ENCODE data around the gene ADSS1. TPM values are rescaled to one million over a fixed set of nuclear protein-coding genes. Genes with fewer than 3 reads are reported as not detected.
"Not testable (repeated sequence)": the region's sequence is repeated elsewhere in the genome, so short reads cannot be mapped to it uniquely, and the experiment has no call there.

Gene ADSS1
- total and polyA plus RNA-seq, 2 experiments from 2014 or later = 3.8 to 7.6 TPM

- WGBS (ENCODE audit: low lambda C conversion rate, missing lambda C conversion rate) = 95% methylated on average over 17 of the region's 17 CpGs
- no peak overlapping the region for H3K4me3 ChIP-seq
- TF ChIP-seq EZH2 (IDR thresholded peaks at IDR 0.05; ENCODE audit: borderline replicate concordance) (no peak), EZH2phosphoT487 (IDR thresholded peaks at IDR 0.05; ENCODE audit: low read depth, severe bottlenecking, unreplicated experiment) (no peak), CTCF (IDR thresholded peaks at IDR 0.05; ENCODE audit: poor library complexity) (no peak)
- H3K4me1 ChIP-seq (ENCODE audit: insufficient read depth) = peaks cover 8% of the 10 kb centered on the region
- no peaks in the 10 kb centered on the region for H4K20me1 ChIP-seq (ENCODE audit: insufficient read depth, poor library complexity, severe bottlenecking)
- H3K36me3 ChIP-seq (replicated peaks; ENCODE audit: insufficient read depth, low read depth) = no peaks in the 10 kb centered on the region
- DNase-seq (ENCODE audit: low spot score) = no peak
- H3K4me2 ChIP-seq = no peak overlapping the region
- no peaks in the 10 kb centered on the region for H3K79me2 ChIP-seq
- H3K27ac ChIP-seq = no peak overlapping the region
- H3K9me3 ChIP-seq (ENCODE audit: low read depth) = no peaks in the 10 kb centered on the region
- H3K9me2 ChIP-seq (replicated peaks; ENCODE audit: insufficient read depth) = no peaks in the 10 kb centered on the region
- H3K27me3 ChIP-seq = no peaks in the 10 kb centered on the region
- no peak overlapping the region for H2AFZ ChIP-seq
These were observed 4.6 kb downstream of the ADSS1 start for GRCh38 chr14:104728631-104729030.

- not testable (repeated sequence) for H3K9me2 ChIP-seq (replicated peaks; ENCODE audit: insufficient read depth); H3K4me2 ChIP-seq; H3K4me3 ChIP-seq; H3K4me1 ChIP-seq (ENCODE audit: insufficient read depth); H3K36me3 ChIP-seq (replicated peaks; ENCODE audit: insufficient read depth, low read depth); H3K27ac ChIP-seq; H3K79me2 ChIP-seq; H3K27me3 ChIP-seq; H4K20me1 ChIP-seq (ENCODE audit: insufficient read depth, poor library complexity, severe bottlenecking); H2AFZ ChIP-seq; DNase-seq (ENCODE audit: low spot score); H3K9me3 ChIP-seq (ENCODE audit: low read depth)
- WGBS (ENCODE audit: low lambda C conversion rate, missing lambda C conversion rate) = 81% methylated on average over 11 of the region's 73 CpGs
These were observed 5.3 kb downstream of the ADSS1 start for GRCh38 chr14:104729176-104729834.

GRCh38 chr14:104729835-104730181 is 5.8 kb downstream of the ADSS1 start:
- Histone ChIP-seq H3K79me2 (no peaks in the 10 kb centered on the region), H3K4me2 (no peak overlapping the region), H3K9me3 (ENCODE audit: low read depth) (no peaks in the 10 kb centered on the region), H3K27ac (no peak overlapping the region), H3K4me3 (no peak overlapping the region), H3K27me3 (no peaks in the 10 kb centered on the region), H2AFZ (no peak overlapping the region), H3K9me2 (replicated peaks; ENCODE audit: insufficient read depth) (no peaks in the 10 kb centered on the region), H4K20me1 (ENCODE audit: insufficient read depth, poor library complexity, severe bottlenecking) (no peaks in the 10 kb centered on the region), H3K36me3 (replicated peaks; ENCODE audit: insufficient read depth, low read depth) (no peaks in the 10 kb centered on the region), H3K4me1 (ENCODE audit: insufficient read depth) (peaks cover 3% of the 10 kb centered on the region)
- no peak for TF ChIP-seq CTCF (IDR thresholded peaks at IDR 0.05; ENCODE audit: poor library complexity)
- no peak for TF ChIP-seq EZH2phosphoT487 (IDR thresholded peaks at IDR 0.05; ENCODE audit: low read depth, severe bottlenecking, unreplicated experiment)
- TF ChIP-seq EZH2 (IDR thresholded peaks at IDR 0.05; ENCODE audit: borderline replicate concordance) = no peak
- 92% methylated on average over 2 of the region's 16 CpGs for WGBS (ENCODE audit: low lambda C conversion rate, missing lambda C conversion rate)
- no peak for DNase-seq (ENCODE audit: low spot score)

GRCh38 chr14:104730487-104730886 is 6.5 kb downstream of the ADSS1 start:
- Histone ChIP-seq H3K9me3 (ENCODE audit: low read depth) (no peaks in the 10 kb centered on the region), H3K4me3 (no peak overlapping the region), H3K27ac (no peak overlapping the region), H3K36me3 (replicated peaks; ENCODE audit: insufficient read depth, low read depth) (no peaks in the 10 kb centered on the region), H3K4me1 (ENCODE audit: insufficient read depth) (peaks cover 2% of the 10 kb centered on the region), H2AFZ (no peak overlapping the region), H3K4me2 (no peak overlapping the region), H3K79me2 (no peaks in the 10 kb centered on the region), H3K9me2 (replicated peaks; ENCODE audit: insufficient read depth) (no peaks in the 10 kb centered on the region), H4K20me1 (ENCODE audit: insufficient read depth, poor library complexity, severe bottlenecking) (no peaks in the 10 kb centered on the region), H3K27me3 (no peaks in the 10 kb centered on the region)
- 85% methylated on average over 5 of the region's 5 CpGs for WGBS (ENCODE audit: low lambda C conversion rate, missing lambda C conversion rate)
- DNase-seq (ENCODE audit: low spot score) = no peak
- TF ChIP-seq EZH2phosphoT487 (IDR thresholded peaks at IDR 0.05; ENCODE audit: low read depth, severe bottlenecking, unreplicated experiment) (no peak), EZH2 (IDR thresholded peaks at IDR 0.05; ENCODE audit: borderline replicate concordance) (no peak), CTCF (IDR thresholded peaks at IDR 0.05; ENCODE audit: poor library complexity) (no peak)

Measured in hepatocyte (in vitro differentiated cells).